ENCODE measurements around the gene FEV. TPM values are rescaled to one million over a fixed set of nuclear protein-coding genes. Genes with fewer than 3 reads are reported as not detected.

FEV gene
- total RNA-seq, 5 donors from 2014 or later (not counting 1 experiment from before 2014, with no cell fraction given) = not detected

DNA sequence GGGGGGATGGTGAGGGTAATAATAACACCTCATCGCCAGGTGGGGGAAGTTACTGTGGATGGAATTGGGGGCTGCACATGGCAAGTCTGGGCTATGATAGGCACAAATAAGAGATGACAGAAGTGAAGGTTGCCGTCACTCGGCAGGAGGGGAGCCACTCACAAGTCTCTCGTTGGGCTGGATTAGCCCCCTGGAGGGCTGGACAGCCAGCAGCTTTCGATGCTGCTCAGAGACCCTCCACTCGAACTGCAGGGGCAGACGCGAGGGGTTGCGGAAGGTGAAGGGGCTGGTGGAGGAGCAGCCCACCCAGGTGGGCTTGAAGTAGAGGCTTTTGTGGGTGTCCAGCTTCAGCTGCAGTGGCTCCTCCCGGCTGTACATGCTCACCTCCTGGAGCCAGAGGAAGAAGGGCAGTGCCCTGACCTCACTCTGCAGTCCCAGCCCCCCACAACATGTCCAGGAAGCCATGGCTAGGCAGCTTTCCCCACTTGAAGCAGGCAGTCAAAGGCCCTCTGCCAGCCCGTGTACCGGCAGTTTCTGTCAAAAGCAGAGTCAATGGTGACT is 38.1 kb upstream of the FEV start:
- Histone ChIP-seq H3K4me3 (ENCODE audit: control insufficient read depth in 1 of 2, extremely low read depth in 1 of 2, low read length in 1 of 2) (no peak overlapping the region), H3K36me3 (ENCODE audit: control insufficient read depth in 2 of 2, extremely low read depth in 1 of 2, insufficient read depth in 1 of 2, low read length in 1 of 2) (no peaks in the 10 kb centered on the region), H3K9me3 (no peaks in the 10 kb centered on the region), H3K4me1 (ENCODE audit: control insufficient read depth in 1 of 2, extremely low read depth in 1 of 2, insufficient read depth in 2 of 2, low read length in 2 of 2) (no peaks in the 10 kb centered on the region), H3K27me3 (replicated peaks in 1 of 2; ENCODE audit: control insufficient read depth in 2 of 2, extremely low read depth in 1 of 2, insufficient read depth in 2 of 2, low read length in 1 of 2) (peaks cover 0 to 41% of the 10 kb centered on the region in 2 experiments), H3K27ac (ENCODE audit: low read length) (no peak overlapping the region)
- ChIA-PET CTCF (no interaction called here), POLR2A (no interaction called here)
- Mint-ChIP-seq H3K4me1 (no peaks in the 10 kb centered on the region), H3K9me3 (no peaks in the 10 kb centered on the region), H3K36me3 (no peaks in the 10 kb centered on the region), H3K4me3 (no peak overlapping the region), H3K27me3 (peaks cover 0 to 17% of the 10 kb centered on the region in 2 donors), H3K27ac (no peak overlapping the region)
- 82% methylated on average over 7 of the region's 12 CpGs for WGBS (ENCODE audit: insufficient coverage)
- ATAC-seq (replicated peaks in 1 of 4) (no peak), DNase-seq (no peak)

DNA sequence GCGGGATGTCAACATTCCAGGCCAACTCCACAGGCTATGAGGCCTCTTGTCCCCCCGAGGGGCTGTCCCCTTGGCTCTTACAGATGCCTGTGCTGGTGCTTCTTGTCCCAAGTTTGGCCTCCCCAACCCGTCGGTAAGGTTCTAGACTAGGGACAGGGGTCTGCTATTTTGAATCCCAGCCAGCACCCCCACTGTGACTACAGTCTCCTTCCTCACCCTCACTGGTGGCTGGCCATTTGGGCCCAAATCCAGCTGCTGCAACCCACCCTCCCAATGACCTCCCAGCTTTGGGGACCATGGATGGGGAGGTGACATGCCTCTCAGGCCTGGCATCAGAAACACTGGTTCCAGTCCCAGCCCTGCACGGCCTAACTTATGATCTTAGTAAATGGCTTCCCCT is 37.6 kb upstream of the FEV start:
- Histone ChIP-seq H3K4me1 (ENCODE audit: control insufficient read depth in 1 of 2, extremely low read depth in 1 of 2, insufficient read depth in 2 of 2, low read length in 2 of 2) (no peaks in the 10 kb centered on the region), H3K27me3 (replicated peaks in 1 of 2; ENCODE audit: control insufficient read depth in 2 of 2, extremely low read depth in 1 of 2, insufficient read depth in 2 of 2, low read length in 1 of 2) (peaks cover 0 to 38% of the 10 kb centered on the region in 2 experiments), H3K4me3 (ENCODE audit: control insufficient read depth in 1 of 2, extremely low read depth in 1 of 2, low read length in 1 of 2) (no peak overlapping the region), H3K36me3 (ENCODE audit: control insufficient read depth in 2 of 2, extremely low read depth in 1 of 2, insufficient read depth in 1 of 2, low read length in 1 of 2) (no peaks in the 10 kb centered on the region), H3K27ac (ENCODE audit: low read length) (no peak overlapping the region), H3K9me3 (no peaks in the 10 kb centered on the region)
- Mint-ChIP-seq H3K4me1 (no peaks in the 10 kb centered on the region), H3K4me3 (no peak overlapping the region), H3K27me3 (peaks cover 0 to 17% of the 10 kb centered on the region in 2 donors), H3K9me3 (no peaks in the 10 kb centered on the region), H3K27ac (no peak overlapping the region), H3K36me3 (no peaks in the 10 kb centered on the region)
- no peak for ATAC-seq (replicated peaks in 1 of 4)
- 75% methylated on average over 2 of the region's 5 CpGs for WGBS (ENCODE audit: insufficient coverage)
- CTCF ChIA-PET = no interaction called here
- POLR2A ChIA-PET = no interaction called here
- no peak for DNase-seq

DNA sequence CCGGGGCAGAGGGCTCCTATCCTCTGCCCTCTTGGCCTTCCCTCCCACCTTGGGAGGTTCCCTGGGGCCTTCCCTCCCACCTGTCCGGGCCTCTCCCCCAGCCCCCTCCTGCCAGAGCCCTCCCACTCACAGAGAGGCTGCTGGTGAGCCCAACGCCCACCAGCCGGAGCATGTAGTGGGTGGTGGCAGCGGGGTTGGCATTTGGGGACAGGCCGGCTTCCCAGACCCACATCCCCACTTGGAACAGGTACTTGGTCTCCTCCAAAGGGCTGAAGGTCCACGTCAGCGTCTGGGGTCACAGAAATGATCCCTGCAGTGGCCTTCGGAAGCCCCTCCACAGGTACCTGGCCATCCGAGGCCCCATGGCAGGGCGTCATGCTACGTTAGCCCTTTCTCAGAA is 37.1 kb upstream of the FEV start:
- no peak for ATAC-seq (replicated peaks in 1 of 4)
- no peak for DNase-seq
- Histone ChIP-seq H3K4me1 (ENCODE audit: control insufficient read depth in 1 of 2, extremely low read depth in 1 of 2, insufficient read depth in 2 of 2, low read length in 2 of 2) (no peaks in the 10 kb centered on the region), H3K4me3 (ENCODE audit: control insufficient read depth in 1 of 2, extremely low read depth in 1 of 2, low read length in 1 of 2) (no peak overlapping the region), H3K36me3 (ENCODE audit: control insufficient read depth in 2 of 2, extremely low read depth in 1 of 2, insufficient read depth in 1 of 2, low read length in 1 of 2) (no peaks in the 10 kb centered on the region), H3K27ac (ENCODE audit: low read length) (no peak overlapping the region), H3K27me3 (replicated peaks in 1 of 2; ENCODE audit: control insufficient read depth in 2 of 2, extremely low read depth in 1 of 2, insufficient read depth in 2 of 2, low read length in 1 of 2) (peaks cover 0 to 42% of the 10 kb centered on the region in 2 experiments), H3K9me3 (no peaks in the 10 kb centered on the region)
- no peaks in the 10 kb centered on the region for H3K4me1 Mint-ChIP-seq
- H3K36me3 Mint-ChIP-seq = no peaks in the 10 kb centered on the region
- peaks cover 0 to 17% of the 10 kb centered on the region in 2 donors for H3K27me3 Mint-ChIP-seq
- WGBS (ENCODE audit: insufficient coverage) = 78% methylated on average over 8 of the region's 12 CpGs
- ChIA-PET POLR2A (no interaction called here), CTCF (no interaction called here)
- no peak overlapping the region for H3K4me3 Mint-ChIP-seq
- H3K27ac Mint-ChIP-seq = no peak overlapping the region
- H3K9me3 Mint-ChIP-seq = no peaks in the 10 kb centered on the region

GRCh38 chr2:219021591-219021990 is 36.6 kb upstream of the FEV start:
- Histone ChIP-seq H3K4me1 (ENCODE audit: control insufficient read depth in 1 of 2, extremely low read depth in 1 of 2, insufficient read depth in 2 of 2, low read length in 2 of 2) (no peaks in the 10 kb centered on the region), H3K27me3 (replicated peaks in 1 of 2; ENCODE audit: control insufficient read depth in 2 of 2, extremely low read depth in 1 of 2, insufficient read depth in 2 of 2, low read length in 1 of 2) (peaks cover 0 to 40% of the 10 kb centered on the region in 2 experiments), H3K4me3 (ENCODE audit: control insufficient read depth in 1 of 2, extremely low read depth in 1 of 2, low read length in 1 of 2) (no peak overlapping the region), H3K36me3 (ENCODE audit: control insufficient read depth in 2 of 2, extremely low read depth in 1 of 2, insufficient read depth in 1 of 2, low read length in 1 of 2) (no peaks in the 10 kb centered on the region), H3K9me3 (no peaks in the 10 kb centered on the region), H3K27ac (ENCODE audit: low read length) (no peak overlapping the region)
- 83% methylated on average over 9 of the region's 9 CpGs for WGBS (ENCODE audit: insufficient coverage)
- H3K27me3 Mint-ChIP-seq = peaks cover 3 to 17% of the 10 kb centered on the region in 2 donors
- no peak overlapping the region for H3K27ac Mint-ChIP-seq
- H3K4me3 Mint-ChIP-seq = no peak overlapping the region
- H3K4me1 Mint-ChIP-seq = no peaks in the 10 kb centered on the region
- ChIA-PET CTCF (no interaction called here), POLR2A (no interaction called here)
- H3K9me3 Mint-ChIP-seq = no peaks in the 10 kb centered on the region
- H3K36me3 Mint-ChIP-seq = no peaks in the 10 kb centered on the region
- DNase-seq = no peak
- ATAC-seq (replicated peaks in 1 of 4) = no peak

- ChIA-PET POLR2A (no interaction called here), CTCF (no interaction called here)
- H3K27me3 ChIP-seq (replicated peaks in 1 of 2; ENCODE audit: control insufficient read depth in 2 of 2, extremely low read depth in 1 of 2, insufficient read depth in 2 of 2, low read length in 1 of 2) = peaks cover 0 to 40% of the 10 kb centered on the region in 2 experiments
- Mint-ChIP-seq H3K4me1 (no peaks in the 10 kb centered on the region), H3K9me3 (no peaks in the 10 kb centered on the region), H3K27ac (no peak overlapping the region), H3K36me3 (no peaks in the 10 kb centered on the region), H3K4me3 (no peak overlapping the region), H3K27me3 (peaks cover 5 to 17% of the 10 kb centered on the region in 2 donors)
- no peak overlapping the region for H3K4me3 ChIP-seq (ENCODE audit: control insufficient read depth in 1 of 2, extremely low read depth in 1 of 2, low read length in 1 of 2)
- DNase-seq = no peak
- H3K4me1 ChIP-seq (ENCODE audit: control insufficient read depth in 1 of 2, extremely low read depth in 1 of 2, insufficient read depth in 2 of 2, low read length in 2 of 2) = no peaks in the 10 kb centered on the region
- no peak overlapping the region for H3K27ac ChIP-seq (ENCODE audit: low read length)
- 69% methylated on average over 4 of the region's 11 CpGs for WGBS (ENCODE audit: insufficient coverage)
- H3K9me3 ChIP-seq = no peaks in the 10 kb centered on the region
- no peaks in the 10 kb centered on the region for H3K36me3 ChIP-seq (ENCODE audit: control insufficient read depth in 2 of 2, extremely low read depth in 1 of 2, insufficient read depth in 1 of 2, low read length in 1 of 2)
- no peak for ATAC-seq (replicated peaks in 1 of 4)
Measured at GRCh38 chr2:219020604-219021365, 35.8 kb upstream of the FEV start.

- Mint-ChIP-seq H3K27me3 (peaks cover 13 to 19% of the 10 kb centered on the region in 2 donors), H3K9me3 (no peaks in the 10 kb centered on the region), H3K4me3 (no peak overlapping the region), H3K27ac (no peak overlapping the region), H3K4me1 (no peaks in the 10 kb centered on the region), H3K36me3 (no peaks in the 10 kb centered on the region)
- no peaks in the 10 kb centered on the region for H3K9me3 ChIP-seq
- no peak for DNase-seq
- H3K4me1 ChIP-seq (ENCODE audit: control insufficient read depth in 1 of 2, extremely low read depth in 1 of 2, insufficient read depth in 2 of 2, low read length in 2 of 2) = no peaks in the 10 kb centered on the region
- 71% methylated on average over 6 of the region's 6 CpGs for WGBS (ENCODE audit: insufficient coverage)
- no peaks in the 10 kb centered on the region for H3K36me3 ChIP-seq (ENCODE audit: control insufficient read depth in 2 of 2, extremely low read depth in 1 of 2, insufficient read depth in 1 of 2, low read length in 1 of 2)
- H3K4me3 ChIP-seq (ENCODE audit: control insufficient read depth in 1 of 2, extremely low read depth in 1 of 2, low read length in 1 of 2) = no peak overlapping the region
- peaks cover 2 to 44% of the 10 kb centered on the region in 2 experiments for H3K27me3 ChIP-seq (replicated peaks in 1 of 2; ENCODE audit: control insufficient read depth in 2 of 2, extremely low read depth in 1 of 2, insufficient read depth in 2 of 2, low read length in 1 of 2)
- H3K27ac ChIP-seq (ENCODE audit: low read length) = no peak overlapping the region
- POLR2A ChIA-PET = no interaction called here
- CTCF ChIA-PET = interaction anchor here in 1 of 2 donors (0.6 kb wide), 1 partner anchor 9 kb away, joined by 3 read pairs; no protein-coding TSS in a partner anchor
- ATAC-seq (replicated peaks in 1 of 4) = no peak
Measured at GRCh38 chr2:219019436-219019835, 34.5 kb upstream of the FEV start.
